SU-DHL-6 (cell line): Measurements from ENCODE around the gene ELMOD3.

Experiments
- EZH2phosphoT487 ChIP-seq: fragments of 200-600 bp; sonication (generic), shearing (Covaris generic); conservative IDR thresholded peaks from 2 replicates; pipeline ENCODE4 v1.6.1; 2018; ENCODE audit warnings: mild to moderate bottlenecking, antibody characterized with exemption, low read length, moderate library complexity, mixed read lengths
- TF ChIP-seq, protein P1 (sequence below): fragments of 200-600 bp; sonication (generic); IDR thresholded peaks from one replicate; pipeline ENCODE4 v1.5.1; 2017; ENCODE audit warnings: antibody characterized with exemption, mild to moderate bottlenecking, low read length, moderate library complexity; ENCODE audit not compliant: insufficient read depth, poor library complexity, severe bottlenecking

DNA sequence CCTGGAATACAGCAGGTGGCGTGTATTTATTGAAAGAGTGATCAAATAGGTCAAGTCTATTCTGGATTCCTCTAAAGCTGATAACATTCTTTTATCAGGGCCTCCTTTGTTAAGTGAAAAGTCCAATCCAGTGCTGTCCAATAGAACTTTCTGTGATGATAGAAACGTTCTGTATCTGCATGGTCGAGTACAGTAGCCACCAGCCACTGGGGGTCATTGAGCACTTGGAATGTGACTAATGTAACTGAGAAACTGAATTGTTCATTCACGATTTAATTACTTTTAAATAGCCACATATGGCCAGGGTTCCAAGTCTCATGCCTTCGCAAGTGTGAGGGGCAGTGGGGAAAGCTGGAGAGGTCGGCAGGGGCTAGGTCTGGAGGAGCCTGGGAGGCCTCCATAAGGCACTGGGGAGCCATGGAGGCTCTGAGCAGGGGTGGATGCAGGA lies 84.5 kb downstream of the ELMOD3 start:
- TF ChIP-seq, protein P1, sequence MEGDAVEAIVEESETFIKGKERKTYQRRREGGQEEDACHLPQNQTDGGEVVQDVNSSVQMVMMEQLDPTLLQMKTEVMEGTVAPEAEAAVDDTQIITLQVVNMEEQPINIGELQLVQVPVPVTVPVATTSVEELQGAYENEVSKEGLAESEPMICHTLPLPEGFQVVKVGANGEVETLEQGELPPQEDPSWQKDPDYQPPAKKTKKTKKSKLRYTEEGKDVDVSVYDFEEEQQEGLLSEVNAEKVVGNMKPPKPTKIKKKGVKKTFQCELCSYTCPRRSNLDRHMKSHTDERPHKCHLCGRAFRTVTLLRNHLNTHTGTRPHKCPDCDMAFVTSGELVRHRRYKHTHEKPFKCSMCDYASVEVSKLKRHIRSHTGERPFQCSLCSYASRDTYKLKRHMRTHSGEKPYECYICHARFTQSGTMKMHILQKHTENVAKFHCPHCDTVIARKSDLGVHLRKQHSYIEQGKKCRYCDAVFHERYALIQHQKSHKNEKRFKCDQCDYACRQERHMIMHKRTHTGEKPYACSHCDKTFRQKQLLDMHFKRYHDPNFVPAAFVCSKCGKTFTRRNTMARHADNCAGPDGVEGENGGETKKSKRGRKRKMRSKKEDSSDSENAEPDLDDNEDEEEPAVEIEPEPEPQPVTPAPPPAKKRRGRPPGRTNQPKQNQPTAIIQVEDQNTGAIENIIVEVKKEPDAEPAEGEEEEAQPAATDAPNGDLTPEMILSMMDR, result no peak
- TF ChIP-seq EZH2phosphoT487, result no peak
